Mesenchymal stem cell (in vitro differentiated cells and primary cell): Measurements from ENCODE around the gene LTB4R2.

Experiments used
- DNase-seq: peaks from one replicate; pipeline ENCODE4 v3.0.0-alpha.2; 2013
- H2AFZ ChIP-seq: one replicate; pipeline ENCODE4 v1.6.1; 2013; ENCODE audit warnings: low read depth, mild to moderate bottlenecking, control low read depth, inconsistent platforms, low read length, moderate library complexity
- H2AK5ac ChIP-seq: 2 replicates; pipeline ENCODE4 v1.6.1; 2013; ENCODE audit warnings: low read length, moderate library complexity, mild to moderate bottlenecking, inconsistent platforms; ENCODE audit not compliant: severe bottlenecking
- H2BK120ac ChIP-seq: one replicate; pipeline ENCODE4 v1.6.1; 2013; ENCODE audit warnings: low read depth, mild to moderate bottlenecking, inconsistent platforms, low read length, moderate library complexity
- H2BK12ac ChIP-seq, 2 experiments: one replicate each; pipeline ENCODE4 v1.6.1; 2013; ENCODE audit warnings: inconsistent platforms in 2 of 2, low read length in 2 of 2, mild to moderate bottlenecking in 2 of 2, moderate library complexity in 2 of 2, control low read depth in 1 of 2
- H2BK15ac ChIP-seq: one replicate; pipeline ENCODE4 v1.6.1; 2013; ENCODE audit warnings: mild to moderate bottlenecking, low read depth, inconsistent platforms; ENCODE audit not compliant: poor library complexity, severe bottlenecking
- H2BK5ac ChIP-seq: 2 replicates; pipeline ENCODE4 v1.6.1; 2013; ENCODE audit warnings: low read depth, mild to moderate bottlenecking, low read length, control low read depth, inconsistent platforms; ENCODE audit not compliant: poor library complexity, severe bottlenecking
- H3K14ac ChIP-seq, 2 experiments: one replicate each; pipeline ENCODE4 v1.6.1; 2013; ENCODE audit warnings: inconsistent platforms in 2 of 2, low read length in 2 of 2, control low read depth in 1 of 2, mild to moderate bottlenecking in 1 of 2, moderate library complexity in 1 of 2
- H3K18ac ChIP-seq, 2 experiments: one replicate each; pipeline ENCODE4 v1.6.1; 2013; ENCODE audit warnings: inconsistent platforms in 2 of 2, low read length in 2 of 2, control low read depth in 1 of 2, low read depth in 1 of 2, mild to moderate bottlenecking in 1 of 2
- H3K23ac ChIP-seq, 2 experiments: one replicate each; pipeline ENCODE4 v1.6.1; 2013; ENCODE audit warnings: inconsistent platforms in 2 of 2, low read length in 2 of 2, mild to moderate bottlenecking in 2 of 2, moderate library complexity in 2 of 2, control low read depth in 1 of 2
- H3K27ac ChIP-seq: 2 replicates; pipeline ENCODE4 v1.5.1; 2013; ENCODE audit warnings: mild to moderate bottlenecking, moderate library complexity, low read length, control low read depth, inconsistent platforms; ENCODE audit not compliant: poor library complexity, severe bottlenecking
- H3K27me3 ChIP-seq, 2 experiments: 2 replicates each; pipeline versions ENCODE4 v1.6.1 to v1.7.0; 2013; ENCODE audit warnings: low read length in 2 of 2, mild to moderate bottlenecking in 2 of 2, moderate library complexity in 2 of 2, control low read depth in 1 of 2, inconsistent platforms in 1 of 2; ENCODE audit not compliant: control insufficient read depth in 1 of 2, insufficient read depth in 1 of 2
- H3K36me3 ChIP-seq, 2 experiments: 2 replicates each; pipeline versions ENCODE4 v1.6.1 to v1.7.0; 2013; ENCODE audit warnings: low read length in 2 of 2, control low read depth in 1 of 2, inconsistent platforms in 1 of 2, low read depth in 1 of 2, mild to moderate bottlenecking in 1 of 2; ENCODE audit not compliant: insufficient read depth in 2 of 2, control insufficient read depth in 1 of 2
- H3K4ac ChIP-seq, 2 experiments: one replicate each; pipeline ENCODE4 v1.6.1; 2013; ENCODE audit warnings: inconsistent platforms in 2 of 2, low read length in 2 of 2, mild to moderate bottlenecking in 2 of 2, moderate library complexity in 2 of 2, control low read depth in 1 of 2, low read depth in 1 of 2
- H3K4me1 ChIP-seq: 2 replicates; pipeline ENCODE4 v1.6.1; 2013; ENCODE audit warnings: low read depth, low read length, control low read depth; ENCODE audit not compliant: control insufficient read depth, insufficient read depth
- H3K4me2 ChIP-seq: 2 replicates; pipeline ENCODE4 v1.6.1; 2013; ENCODE audit warnings: low read length, mild to moderate bottlenecking, inconsistent platforms; ENCODE audit not compliant: poor library complexity, severe bottlenecking
- H3K4me3 ChIP-seq, 2 experiments: 2 replicates each; pipeline versions ENCODE4 v1.5.1 to v1.7.0; 2013; ENCODE audit warnings: low read length in 2 of 2, mild to moderate bottlenecking in 2 of 2, control low read depth in 1 of 2, low read depth in 1 of 2; ENCODE audit not compliant: insufficient read depth in 1 of 2
- H3K79me1 ChIP-seq: replicated peaks from 2 replicates; pipeline ENCODE4 v1.6.1; 2013; ENCODE audit warnings: mild to moderate bottlenecking, control low read depth, low read length, inconsistent platforms; ENCODE audit not compliant: poor library complexity, severe bottlenecking
- H3K9ac ChIP-seq: 2 replicates; pipeline ENCODE4 v1.7.0; 2013; ENCODE audit warnings: mild to moderate bottlenecking, low read length, moderate library complexity
- H3K9me3 ChIP-seq: 2 replicates; pipeline ENCODE4 v1.7.0; 2013; ENCODE audit warnings: mild to moderate bottlenecking, low read length; ENCODE audit not compliant: control insufficient read depth
- H4K8ac ChIP-seq: one replicate; pipeline ENCODE4 v1.6.1; 2013; ENCODE audit warnings: inconsistent platforms, mild to moderate bottlenecking, low read length, moderate library complexity
- H4K91ac ChIP-seq: one replicate; pipeline ENCODE4 v1.6.1; 2013; ENCODE audit warnings: mild to moderate bottlenecking, low read length, inconsistent platforms
- WGBS: methylation state at CpG from one replicate; pipeline ENCODE4 v1.1.7; 2013; ENCODE audit warnings: mixed read lengths; 5-methylcytosine and 5-hydroxymethylcytosine counted together

The LTB4R2 gene

DNA sequence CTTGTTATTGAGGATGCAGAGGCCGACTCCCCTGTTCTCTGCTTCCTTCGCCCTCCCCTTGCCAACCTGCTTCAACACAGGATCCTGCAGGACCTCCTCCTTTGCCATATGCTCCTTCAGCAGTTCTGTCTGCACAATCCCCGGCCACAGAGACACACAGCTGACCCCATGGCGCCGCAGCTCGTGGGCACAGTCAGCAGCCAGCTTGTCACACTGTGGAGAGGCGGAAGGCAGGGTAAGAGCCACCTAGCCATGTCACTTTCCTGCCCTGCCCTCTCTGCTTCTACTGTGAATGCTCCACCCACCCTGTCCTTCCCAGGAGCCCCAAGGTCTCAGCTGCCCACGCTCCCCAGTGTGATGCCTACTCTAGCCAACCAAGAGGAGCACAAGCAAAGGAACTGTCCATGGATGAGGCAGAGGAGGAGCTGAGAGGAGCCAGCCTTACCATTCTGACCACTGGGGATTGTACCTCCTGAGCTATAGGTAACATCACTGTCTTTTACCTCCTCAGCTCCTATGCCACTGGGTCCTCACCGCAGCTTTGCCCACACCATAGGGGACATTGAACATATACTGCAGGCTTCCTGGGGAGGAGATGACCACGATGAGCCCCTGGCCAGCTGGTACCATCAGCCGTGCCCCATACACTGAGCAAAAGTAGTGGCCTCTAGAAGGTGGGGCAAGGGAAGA, 17.7 kb upstream of the LTB4R2 start:
- no peak overlapping the region for H3K9ac ChIP-seq
- no peak overlapping the region for H2BK5ac ChIP-seq
- no peak overlapping the region for H3K4me2 ChIP-seq
- H2BK15ac ChIP-seq, result no peak overlapping the region
- no peak overlapping the region for H2AFZ ChIP-seq
- H2BK120ac ChIP-seq, result no peak overlapping the region
- 94% methylated on average over 11 of the region's 11 CpGs for WGBS
- no peak overlapping the region for H2BK12ac ChIP-seq
- H3K18ac ChIP-seq, result no peak overlapping the region
- no peak overlapping the region for H3K4me3 ChIP-seq
- no peak for DNase-seq
- no peak overlapping the region for H3K27ac ChIP-seq
- no peak overlapping the region for H4K91ac ChIP-seq
- no peak overlapping the region for H3K14ac ChIP-seq
- H3K9me3 ChIP-seq, result no peaks in the 10 kb centered on the region
- peaks cover 4% of the 10 kb centered on the region for H3K4me1 ChIP-seq
- peaks cover 14% of the 10 kb centered on the region for H3K79me1 ChIP-seq
- peaks cover 41 to 69% of the 10 kb centered on the region in 2 experiments for H3K36me3 ChIP-seq
- H3K23ac ChIP-seq, result no peak overlapping the region
- H3K27me3 ChIP-seq, result no peaks in the 10 kb centered on the region
- no peak overlapping the region for H4K8ac ChIP-seq
- no peak overlapping the region for H2AK5ac ChIP-seq
- no peak overlapping the region for H3K4ac ChIP-seq

DNA sequence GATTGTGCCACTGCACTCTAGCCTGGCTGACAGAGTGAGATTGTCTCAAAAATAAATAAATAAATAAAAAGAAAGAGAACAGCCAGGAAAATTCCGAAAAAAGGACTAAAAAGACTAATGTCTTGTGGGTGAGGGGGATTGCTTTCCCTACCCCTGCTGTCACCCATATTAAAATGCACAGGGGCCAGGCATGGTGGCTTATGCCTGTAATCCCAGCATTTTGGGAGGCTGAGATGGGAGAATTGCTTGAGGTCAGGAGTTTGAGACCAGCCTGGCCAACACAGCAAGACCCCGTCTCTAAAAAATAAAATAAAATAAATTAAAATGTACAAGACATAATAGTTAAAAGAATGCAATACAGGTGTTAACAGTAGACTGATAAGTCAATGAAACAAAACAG, 16.4 kb upstream of the LTB4R2 start:
- Histone ChIP-seq H2AK5ac (no peak overlapping the region), H3K27ac (no peak overlapping the region), H4K8ac (no peak overlapping the region), H3K23ac (no peak overlapping the region), H3K27me3 (no peaks in the 10 kb centered on the region), H3K9ac (no peak overlapping the region), H3K36me3 (peaks cover 41 to 69% of the 10 kb centered on the region in 2 experiments), H4K91ac (no peak overlapping the region), H3K4ac (no peak overlapping the region), H3K18ac (no peak overlapping the region), H2BK5ac (no peak overlapping the region), H3K4me2 (no peak overlapping the region), H3K9me3 (no peaks in the 10 kb centered on the region), H2BK12ac (no peak overlapping the region), H2BK15ac (no peak overlapping the region), H3K4me1 (peaks cover 5% of the 10 kb centered on the region), H2BK120ac (no peak overlapping the region), H3K4me3 (no peak overlapping the region), H2AFZ (no peak overlapping the region), H3K79me1 (peaks cover 14% of the 10 kb centered on the region), H3K14ac (no peak overlapping the region)
- 85% methylated on average over 1 of the region's 2 CpGs for WGBS
- no peak for DNase-seq

DNA sequence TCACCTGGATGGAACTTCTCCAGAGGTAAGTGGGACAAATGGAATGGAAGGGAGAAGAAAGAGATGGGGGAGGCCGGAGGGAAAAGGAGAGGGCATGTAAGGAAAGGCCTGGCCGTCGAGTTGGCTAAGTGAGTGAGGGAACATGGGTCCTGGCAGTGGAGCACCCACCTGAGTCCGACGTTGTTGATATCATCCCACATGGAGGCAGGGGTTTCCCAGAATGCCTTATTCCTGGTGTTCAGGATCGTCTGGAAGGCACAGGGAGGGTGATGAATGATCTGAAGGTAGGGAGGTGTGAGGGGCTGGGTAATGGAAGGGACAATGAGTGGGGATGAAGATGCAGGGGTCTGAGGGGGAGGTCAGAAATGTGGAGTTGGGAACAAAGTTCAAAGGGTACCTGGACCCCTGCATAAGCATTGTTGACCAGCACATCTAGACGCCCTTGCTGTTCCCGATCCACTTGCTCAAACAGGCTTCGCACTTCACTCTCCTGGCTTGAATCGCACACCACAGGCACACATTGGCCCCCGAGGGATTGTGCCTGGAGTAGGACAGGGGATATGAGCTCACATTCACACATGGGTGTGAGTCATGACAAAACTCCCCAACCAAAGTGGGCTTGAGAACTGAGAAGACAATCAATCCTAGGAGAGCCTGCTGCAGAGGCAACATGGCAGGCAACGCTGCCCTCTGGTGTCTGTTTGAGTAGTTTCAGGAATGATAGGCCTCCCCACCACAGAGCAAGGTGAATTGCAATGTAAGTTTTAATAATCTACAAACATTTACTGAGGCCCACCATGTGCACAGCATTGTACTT, 13.4 kb upstream of the LTB4R2 start:
- no peak overlapping the region for H3K4ac ChIP-seq
- WGBS, result 62% methylated on average over 10 of the region's 12 CpGs

DNA sequence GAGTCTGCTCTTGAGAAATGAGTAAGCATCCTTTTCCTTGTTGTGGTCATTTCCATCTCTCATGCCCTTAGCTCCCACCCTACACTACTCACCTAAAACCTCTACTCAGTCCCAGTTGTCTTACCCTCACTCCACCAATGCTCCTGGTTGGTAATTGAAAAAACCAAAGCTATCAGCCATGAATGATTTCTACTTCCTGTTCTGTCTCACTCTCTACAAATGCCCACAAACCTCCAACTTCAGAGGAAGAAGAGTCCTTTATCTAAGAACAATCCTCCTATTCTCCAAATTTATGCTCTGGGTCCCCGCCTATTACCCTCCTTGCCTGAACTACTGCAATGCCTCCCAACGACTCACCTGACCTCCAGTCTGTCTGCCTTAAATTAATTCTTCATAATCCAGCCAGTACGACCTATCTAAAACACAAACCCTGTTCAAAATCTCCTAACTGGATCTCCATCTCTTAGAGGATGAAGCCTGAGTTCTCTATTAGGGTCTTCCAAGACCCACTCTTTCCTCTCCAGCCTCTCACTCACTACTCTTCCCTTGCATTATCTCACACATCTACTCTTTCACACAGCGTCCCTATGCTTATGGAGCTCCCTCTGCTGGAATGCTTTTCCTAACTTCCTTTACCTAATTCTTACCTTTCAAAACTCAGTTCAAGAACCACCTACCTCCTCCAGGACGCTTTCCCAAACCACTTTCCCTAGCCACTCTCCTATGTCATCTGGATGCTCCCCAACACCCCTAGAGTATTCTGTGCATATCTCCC, 12.6 kb upstream of the LTB4R2 start:
- Histone ChIP-seq H3K14ac (no peak overlapping the region), H4K91ac (no peak overlapping the region), H3K4me3 (no peak overlapping the region), H3K9me3 (no peaks in the 10 kb centered on the region), H3K4ac (no peak overlapping the region), H4K8ac (no peak overlapping the region), H2BK5ac (no peak overlapping the region), H2BK12ac (no peak overlapping the region), H2AFZ (no peak overlapping the region), H3K9ac (peak overlapping the region; percentile 6), H2BK15ac (no peak overlapping the region), H3K18ac (no peak overlapping the region), H3K23ac (no peak overlapping the region), H3K4me2 (no peak overlapping the region), H3K27me3 (no peaks in the 10 kb centered on the region), H2BK120ac (no peak overlapping the region), H3K79me1 (peaks cover 25% of the 10 kb centered on the region), H3K36me3 (peaks cover 20 to 48% of the 10 kb centered on the region in 2 experiments), H3K27ac (no peak overlapping the region), H3K4me1 (peaks cover 17% of the 10 kb centered on the region), H2AK5ac (peak overlapping the region; percentile 55)
- 58% methylated on average over 5 of the region's 5 CpGs for WGBS
- DNase-seq, result peak; percentile 60

More for the DNA sequence above, 13.4 kb upstream of the LTB4R2 start:
- DNase-seq, result peak; percentile 96
- H2AK5ac ChIP-seq, result no peak overlapping the region
- H3K18ac ChIP-seq, result no peak overlapping the region
- peaks cover 19% of the 10 kb centered on the region for H3K79me1 ChIP-seq
- H4K91ac ChIP-seq, result no peak overlapping the region
- H2AFZ ChIP-seq, result no peak overlapping the region
- no peaks in the 10 kb centered on the region for H3K27me3 ChIP-seq
- H3K4me2 ChIP-seq, result no peak overlapping the region
- peaks cover 20 to 48% of the 10 kb centered on the region in 2 experiments for H3K36me3 ChIP-seq
- peak overlapping the region; percentile 45 for H4K8ac ChIP-seq
- peak overlapping the region; percentile 65 for H3K9ac ChIP-seq
- H3K4me1 ChIP-seq, result peaks cover 17% of the 10 kb centered on the region
- peak overlapping the region in 1 of 2 experiments; percentile 15 for H3K4me3 ChIP-seq
- no peak overlapping the region for H2BK120ac ChIP-seq
- no peak overlapping the region for H3K23ac ChIP-seq
- H2BK12ac ChIP-seq, result peak overlapping the region; percentile 31 to 40
- H3K27ac ChIP-seq, result peak overlapping the region; percentile 3
- no peaks in the 10 kb centered on the region for H3K9me3 ChIP-seq
- H2BK15ac ChIP-seq, result no peak overlapping the region
- H3K14ac ChIP-seq, result no peak overlapping the region
- H2BK5ac ChIP-seq, result no peak overlapping the region
